H9 (cell line): Measurements from ENCODE around the gene TXNRD1. TPM values are rescaled to one million over a fixed set of nuclear protein-coding genes. Genes with fewer than 3 reads are reported as not detected.

Experiments
- DNase-seq: peaks from one replicate; pipeline ENCODE4 v3.0.0-alpha.2; 2017
- H2AFZ ChIP-seq: one replicate; pipeline ENCODE4 v1.6.1; 2013; ENCODE audit warnings: mild to moderate bottlenecking, low read length, control low read depth, moderate library complexity
- H2AK5ac ChIP-seq: 2 replicates; pipeline ENCODE4 v1.6.1; 2013; ENCODE audit warnings: low read length, control low read depth, mixed read lengths; ENCODE audit not compliant: insufficient read length
- H2BK120ac ChIP-seq: one replicate; pipeline ENCODE4 v1.6.1; 2013; ENCODE audit warnings: low read depth, mild to moderate bottlenecking, low read length, control low read depth, inconsistent platforms; ENCODE audit not compliant: poor library complexity, severe bottlenecking
- H2BK12ac ChIP-seq: 2 replicates; pipeline ENCODE4 v1.6.1; 2013; ENCODE audit warnings: low read length, control low read depth, mixed read lengths, low read depth; ENCODE audit not compliant: insufficient read length
- H2BK15ac ChIP-seq: 2 replicates; pipeline ENCODE4 v1.6.1; 2013; ENCODE audit warnings: low read depth, low read length, control low read depth
- H2BK20ac ChIP-seq: one replicate; pipeline ENCODE4 v1.6.1; 2013; ENCODE audit warnings: low read depth, mild to moderate bottlenecking, low read length, control low read depth, inconsistent platforms; ENCODE audit not compliant: poor library complexity, severe bottlenecking
- H2BK5ac ChIP-seq: 2 replicates; pipeline ENCODE4 v1.6.1; 2013; ENCODE audit warnings: low read length, control low read depth, mixed read lengths; ENCODE audit not compliant: insufficient read length
- H3K14ac ChIP-seq: 2 replicates; pipeline ENCODE4 v1.6.1; 2013; ENCODE audit warnings: low read length, control low read depth; ENCODE audit not compliant: insufficient read depth
- H3K18ac ChIP-seq: 2 replicates; pipeline ENCODE4 v1.6.1; 2013; ENCODE audit warnings: low read depth, mild to moderate bottlenecking, mixed read lengths, low read length, control low read depth; ENCODE audit not compliant: insufficient read length
- H3K23ac ChIP-seq: 2 replicates; pipeline ENCODE4 v1.6.1; 2013; ENCODE audit warnings: low read length, control low read depth, mixed read lengths, low read depth; ENCODE audit not compliant: insufficient read length
- H3K23me2 ChIP-seq: 2 replicates; pipeline ENCODE4 v1.6.1; 2013; ENCODE audit warnings: low read depth, mild to moderate bottlenecking, mixed read lengths, low read length, control low read depth; ENCODE audit not compliant: insufficient read length, poor library complexity, severe bottlenecking
- H3K27ac ChIP-seq: 2 replicates; pipeline ENCODE4 v1.5.1; 2013; ENCODE audit warnings: low read length, control low read depth, mixed read lengths, low read depth; ENCODE audit not compliant: insufficient read length
- H3K27me3 ChIP-seq: 2 replicates; pipeline ENCODE4 v1.6.1; 2013; ENCODE audit warnings: low read length, control low read depth, inconsistent platforms; ENCODE audit not compliant: insufficient read depth
- H3K4ac ChIP-seq: 2 replicates; pipeline ENCODE4 v1.6.1; 2013; ENCODE audit warnings: low read depth, mild to moderate bottlenecking, control low read depth, inconsistent platforms, low read length, moderate library complexity
- H3K4me1 ChIP-seq: 2 replicates; pipeline ENCODE4 v1.6.1; 2013; ENCODE audit warnings: low read length, control low read depth, inconsistent platforms; ENCODE audit not compliant: insufficient read depth
- H3K4me2 ChIP-seq: 2 replicates; pipeline ENCODE4 v1.6.1; 2013; ENCODE audit warnings: low read length, control low read depth, mixed read lengths; ENCODE audit not compliant: insufficient read length, insufficient read depth
- H3K56ac ChIP-seq: 2 replicates; pipeline ENCODE4 v1.6.1; 2013; ENCODE audit warnings: low read depth, mild to moderate bottlenecking, mixed read lengths, low read length, control low read depth; ENCODE audit not compliant: insufficient read length
- H3K79me1 ChIP-seq: 2 replicates; pipeline ENCODE4 v1.6.1; 2013; ENCODE audit warnings: low read depth, mild to moderate bottlenecking, moderate library complexity, low read length, control low read depth, inconsistent platforms; ENCODE audit not compliant: insufficient read depth, poor library complexity, severe bottlenecking
- H3K79me2 ChIP-seq: 2 replicates; pipeline ENCODE4 v1.6.1; 2013; ENCODE audit warnings: low read length, control low read depth, inconsistent platforms; ENCODE audit not compliant: insufficient read depth
- H3K9ac ChIP-seq: 2 replicates; pipeline ENCODE4 v1.6.1; 2013; ENCODE audit warnings: low read length, control low read depth, mixed read lengths; ENCODE audit not compliant: insufficient read length; ENCODE audit errors: extremely low read depth
- H3K9me3 ChIP-seq: one replicate; pipeline ENCODE4 v1.6.1; 2013; ENCODE audit warnings: low read depth, low read length, inconsistent platforms; ENCODE audit not compliant: control insufficient read depth
- H3T11ph ChIP-seq: one replicate; pipeline ENCODE4 v1.6.1; 2013; ENCODE audit warnings: mild to moderate bottlenecking, low read length, control low read depth, inconsistent platforms
- H4K20me1 ChIP-seq: one replicate; pipeline ENCODE4 v1.6.1; 2013; ENCODE audit not compliant: control insufficient read depth, insufficient read length, insufficient read depth
- H4K5ac ChIP-seq: 2 replicates; pipeline ENCODE4 v1.6.1; 2013; ENCODE audit warnings: low read depth, mild to moderate bottlenecking, mixed read lengths, low read length, control low read depth; ENCODE audit not compliant: insufficient read length
- H4K8ac ChIP-seq: replicated peaks from 2 replicates; pipeline ENCODE4 v1.6.1; 2013; ENCODE audit warnings: low read length, control low read depth, mixed read lengths, low read depth; ENCODE audit not compliant: insufficient read length
- H4K91ac ChIP-seq: 2 replicates; pipeline ENCODE4 v1.6.1; 2013; ENCODE audit warnings: low read depth, mild to moderate bottlenecking, moderate library complexity, mixed read lengths, low read length, control low read depth; ENCODE audit not compliant: insufficient read length
- H3K27ac Mint-ChIP-seq, 3 experiments: 2 replicates in 2 of 3; 3 replicates in 1 of 3; pipeline ENCODE4 v1.8.0; 2020 to 2021; ENCODE audit warnings: mixed read lengths in 3 of 3, mild to moderate bottlenecking in 1 of 3, moderate library complexity in 1 of 3
- H3K27me3 Mint-ChIP-seq: 2 replicates; pipeline ENCODE4 v1.8.0; 2021; ENCODE audit warnings: low read depth, mild to moderate bottlenecking, moderate library complexity, mixed read lengths
- H3K36me3 Mint-ChIP-seq, 3 experiments: 2 replicates in 2 of 3; 3 replicates in 1 of 3; pipeline ENCODE4 v1.8.0; 2020 to 2021; ENCODE audit warnings: low read depth in 3 of 3, mixed read lengths in 3 of 3; ENCODE audit not compliant: insufficient read depth in 1 of 3
- H3K4me1 Mint-ChIP-seq, 2 experiments: 2 replicates each; pipeline ENCODE4 v1.8.0; 2020; ENCODE audit warnings: mixed read lengths in 2 of 2
- H3K4me3 Mint-ChIP-seq, 2 experiments: 2 replicates in 1 of 2; 3 replicates in 1 of 2; pipeline ENCODE4 v1.8.0; 2020 to 2021; ENCODE audit warnings: mild to moderate bottlenecking in 2 of 2, mixed read lengths in 2 of 2, moderate library complexity in 1 of 2
- H3K9me3 Mint-ChIP-seq, 2 experiments: 2 replicates in 1 of 2; 3 replicates in 1 of 2; pipeline ENCODE4 v1.8.0; 2020; ENCODE audit warnings: mild to moderate bottlenecking in 2 of 2, mixed read lengths in 2 of 2, moderate library complexity in 1 of 2
- WGBS: extraction: QIAGEN DNeasy Blood & Tissue Kit; methylation state at CpG from one replicate; pipeline ENCODE4 v1.1.7; 2013; ENCODE audit warnings: missing lambda C conversion rate, low lambda C conversion rate, mixed read lengths; ENCODE audit not compliant: insufficient read length; ENCODE audit errors: extremely low coverage; 5-methylcytosine and 5-hydroxymethylcytosine counted together
- total RNA-seq: library from RNA; stranded (reverse); gene quantifications from 2 replicates; pipeline ENCODE4 v1.2.1, GENCODE V29; 2021
- TF ChIP-seq, protein P1 (sequence below): fragments of 200-600 bp; sonication (generic); conservative IDR thresholded peaks from 3 replicates; pipeline ENCODE4 v1.8.0; 2021; ENCODE audit warnings: antibody characterized with exemption, mild to moderate bottlenecking

TXNRD1 gene
- total RNA-seq, 1 experiment from 2014 or later = 100 TPM

DNA sequence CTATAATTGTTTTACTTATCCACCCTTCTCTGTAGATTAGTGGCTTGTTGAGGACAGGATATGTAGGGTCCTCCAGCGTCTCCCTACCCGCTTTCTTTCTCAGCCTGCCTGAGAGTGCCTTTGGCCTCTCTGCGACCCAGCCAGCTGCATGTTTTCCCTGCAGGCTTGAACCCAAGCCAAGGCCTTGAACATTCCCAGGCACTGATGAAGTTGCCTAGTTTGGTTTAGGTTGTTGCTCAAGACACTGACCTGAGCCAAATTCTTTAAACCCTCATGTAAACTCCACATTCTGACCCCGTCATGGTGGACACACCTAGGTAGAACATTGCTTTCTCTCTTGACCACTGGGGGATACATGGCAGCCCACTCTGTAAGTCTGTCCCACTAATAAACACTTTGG, 33.4 kb upstream of the TXNRD1 start:
- Histone ChIP-seq H3K9me3 (no peaks in the 10 kb centered on the region), H3T11ph (no peak overlapping the region), H2BK20ac (no peak overlapping the region), H4K5ac (no peak overlapping the region), H4K91ac (no peak overlapping the region), H4K8ac (no peak overlapping the region), H3K56ac (no peak overlapping the region), H2BK15ac (no peak overlapping the region), H2BK12ac (no peak overlapping the region), H2BK5ac (no peak overlapping the region), H3K79me2 (no peaks in the 10 kb centered on the region), H3K23me2 (no peaks in the 10 kb centered on the region), H3K79me1 (no peaks in the 10 kb centered on the region), H3K4me1 (no peaks in the 10 kb centered on the region), H3K14ac (no peak overlapping the region), H3K4me2 (no peak overlapping the region), H4K20me1 (no peaks in the 10 kb centered on the region), H2AFZ (no peak overlapping the region), H2AK5ac (no peak overlapping the region), H3K18ac (no peak overlapping the region), H3K23ac (no peak overlapping the region), H3K9ac (no peak overlapping the region), H3K27ac (no peak overlapping the region), H2BK120ac (no peak overlapping the region), H3K4ac (no peak overlapping the region), H3K27me3 (no peaks in the 10 kb centered on the region)
- peak overlapping the region in 1 of 3 experiments; percentile 75; a peak in 1 of 7 replicates for H3K27ac Mint-ChIP-seq
- no peak overlapping the region for H3K4me3 Mint-ChIP-seq
- peaks cover 14 to 16% of the 10 kb centered on the region in 2 experiments; a peak in 4 of 5 replicates for H3K9me3 Mint-ChIP-seq
- no peak for DNase-seq
- peaks cover 2 to 18% (median 10%) of the 10 kb centered on the region in 3 experiments; a peak in 5 of 7 replicates for H3K36me3 Mint-ChIP-seq
- no peaks in the 10 kb centered on the region for H3K4me1 Mint-ChIP-seq
- peaks cover 2% of the 10 kb centered on the region for H3K27me3 Mint-ChIP-seq
- TF ChIP-seq, protein P1, sequence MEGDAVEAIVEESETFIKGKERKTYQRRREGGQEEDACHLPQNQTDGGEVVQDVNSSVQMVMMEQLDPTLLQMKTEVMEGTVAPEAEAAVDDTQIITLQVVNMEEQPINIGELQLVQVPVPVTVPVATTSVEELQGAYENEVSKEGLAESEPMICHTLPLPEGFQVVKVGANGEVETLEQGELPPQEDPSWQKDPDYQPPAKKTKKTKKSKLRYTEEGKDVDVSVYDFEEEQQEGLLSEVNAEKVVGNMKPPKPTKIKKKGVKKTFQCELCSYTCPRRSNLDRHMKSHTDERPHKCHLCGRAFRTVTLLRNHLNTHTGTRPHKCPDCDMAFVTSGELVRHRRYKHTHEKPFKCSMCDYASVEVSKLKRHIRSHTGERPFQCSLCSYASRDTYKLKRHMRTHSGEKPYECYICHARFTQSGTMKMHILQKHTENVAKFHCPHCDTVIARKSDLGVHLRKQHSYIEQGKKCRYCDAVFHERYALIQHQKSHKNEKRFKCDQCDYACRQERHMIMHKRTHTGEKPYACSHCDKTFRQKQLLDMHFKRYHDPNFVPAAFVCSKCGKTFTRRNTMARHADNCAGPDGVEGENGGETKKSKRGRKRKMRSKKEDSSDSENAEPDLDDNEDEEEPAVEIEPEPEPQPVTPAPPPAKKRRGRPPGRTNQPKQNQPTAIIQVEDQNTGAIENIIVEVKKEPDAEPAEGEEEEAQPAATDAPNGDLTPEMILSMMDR = no peak
- no CpG with 5 or more reads among the region's 4 CpGs for WGBS
